OCI-LY7 (cell line): ENCODE data around the gene SLC13A3.

Experiments
- EZH2phosphoT487 ChIP-seq: fragments of 200-600 bp; sonication (generic); IDR thresholded peaks from 2 replicates; pipeline ENCODE4 v1.6.1; 2018; ENCODE audit warnings: low read depth, borderline replicate concordance, mild to moderate bottlenecking, mixed run types, antibody characterized with exemption, low read length, moderate library complexity, mixed read lengths
- TF ChIP-seq, protein P1 (sequence below): fragments of 200-600 bp; sonication (generic); conservative IDR thresholded peaks from 2 replicates; pipeline ENCODE4 v1.5.1; 2014; ENCODE audit warnings: mild to moderate bottlenecking, antibody characterized with exemption, low read length, moderate library complexity, mixed read lengths

DNA sequence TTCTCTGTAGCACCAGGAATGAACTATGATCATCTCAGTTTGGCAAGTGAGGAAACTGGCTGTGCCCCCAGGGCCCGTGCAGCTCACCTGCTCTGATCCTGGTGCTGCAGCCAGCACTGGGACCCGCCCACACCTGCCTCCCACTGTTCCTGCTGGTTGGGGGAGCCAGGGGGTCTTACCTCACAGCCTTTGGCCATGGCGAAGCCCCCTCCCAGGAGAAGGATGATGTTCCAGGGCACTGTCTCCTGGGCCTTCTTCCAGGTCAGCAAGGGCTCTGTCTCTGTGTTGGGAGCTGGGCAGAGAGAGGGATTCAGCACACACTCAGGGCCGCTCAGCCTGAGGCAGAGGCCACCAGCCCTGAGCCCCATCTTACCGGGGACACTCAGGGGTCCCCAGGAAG, 75.9 kb downstream of the SLC13A3 start:
- TF ChIP-seq, protein P1, sequence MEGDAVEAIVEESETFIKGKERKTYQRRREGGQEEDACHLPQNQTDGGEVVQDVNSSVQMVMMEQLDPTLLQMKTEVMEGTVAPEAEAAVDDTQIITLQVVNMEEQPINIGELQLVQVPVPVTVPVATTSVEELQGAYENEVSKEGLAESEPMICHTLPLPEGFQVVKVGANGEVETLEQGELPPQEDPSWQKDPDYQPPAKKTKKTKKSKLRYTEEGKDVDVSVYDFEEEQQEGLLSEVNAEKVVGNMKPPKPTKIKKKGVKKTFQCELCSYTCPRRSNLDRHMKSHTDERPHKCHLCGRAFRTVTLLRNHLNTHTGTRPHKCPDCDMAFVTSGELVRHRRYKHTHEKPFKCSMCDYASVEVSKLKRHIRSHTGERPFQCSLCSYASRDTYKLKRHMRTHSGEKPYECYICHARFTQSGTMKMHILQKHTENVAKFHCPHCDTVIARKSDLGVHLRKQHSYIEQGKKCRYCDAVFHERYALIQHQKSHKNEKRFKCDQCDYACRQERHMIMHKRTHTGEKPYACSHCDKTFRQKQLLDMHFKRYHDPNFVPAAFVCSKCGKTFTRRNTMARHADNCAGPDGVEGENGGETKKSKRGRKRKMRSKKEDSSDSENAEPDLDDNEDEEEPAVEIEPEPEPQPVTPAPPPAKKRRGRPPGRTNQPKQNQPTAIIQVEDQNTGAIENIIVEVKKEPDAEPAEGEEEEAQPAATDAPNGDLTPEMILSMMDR, result no peak
- TF ChIP-seq EZH2phosphoT487, result no peak
